ENCODE data around the gene JAK3. TPM values are rescaled to one million over a fixed set of nuclear protein-coding genes. Genes with fewer than 3 reads are reported as not detected.
A peak's percentile ranks its signal among the peaks of the same experiment; 100 is the strongest.

Gene JAK3
- total RNA-seq, 1 experiment from 2014 or later: 5.7 TPM

DNA sequence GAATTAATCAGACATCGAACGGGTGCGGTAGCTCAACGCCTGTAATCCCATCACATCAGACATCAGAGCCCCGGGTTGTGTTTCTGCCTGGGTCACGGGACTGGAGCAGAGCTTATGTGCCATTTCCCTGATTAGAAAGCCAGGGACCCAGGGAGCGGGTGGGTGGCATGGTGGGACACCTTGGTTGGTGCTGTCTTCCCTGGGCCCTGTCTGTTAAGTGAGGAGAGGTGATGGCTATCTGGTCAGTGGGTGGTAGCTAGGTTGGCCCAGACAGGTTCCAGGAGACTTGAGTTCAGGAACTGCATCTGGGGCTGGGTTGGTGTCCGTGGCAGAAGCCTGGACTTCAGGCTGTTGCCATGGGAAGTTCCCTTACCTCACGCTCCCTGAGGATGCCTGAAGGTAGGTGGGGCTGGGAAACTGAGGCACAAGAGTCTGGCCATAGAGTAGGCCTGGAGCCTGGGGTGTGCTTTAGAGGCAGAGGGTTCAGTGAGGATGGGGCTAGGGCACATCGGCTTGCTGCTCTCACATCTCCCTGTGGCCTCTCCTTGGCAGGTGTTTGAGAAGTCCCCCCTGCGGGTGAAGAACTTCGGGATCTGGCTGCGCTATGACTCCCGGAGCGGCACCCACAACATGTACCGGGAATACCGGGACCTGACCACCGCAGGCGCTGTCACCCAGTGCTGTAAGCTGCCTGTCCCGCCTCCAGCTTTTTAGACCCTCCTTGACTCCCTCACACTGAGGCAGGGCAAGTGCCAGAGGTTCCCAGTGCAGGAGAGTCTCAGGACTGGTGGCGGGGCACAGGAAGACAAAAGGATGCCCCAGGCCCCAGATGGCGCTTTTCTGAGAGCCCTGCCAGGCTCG is 14.0 kb upstream of the JAK3 start:
- peaks cover 41% of the 10 kb centered on the region for H3K36me3 ChIP-seq (ENCODE audit: insufficient read depth, low read length)
- DNase-seq: no peak
- H3K4me3 ChIP-seq (ENCODE audit: low read length): peak overlapping the region; percentile 95
- no peak overlapping the region for H3K27ac ChIP-seq (ENCODE audit: low read length)
- H3K27me3 ChIP-seq (ENCODE audit: low read length): no peaks in the 10 kb centered on the region
- H4K20me1 ChIP-seq (ENCODE audit: insufficient read depth, low read depth, low read length): peaks cover 46% of the 10 kb centered on the region
- peaks cover 25% of the 10 kb centered on the region for H3K79me2 ChIP-seq (ENCODE audit: low read length)
- H3K9me2 ChIP-seq (replicated peaks; ENCODE audit: insufficient read depth, low read length): no peaks in the 10 kb centered on the region
- H3K4me2 ChIP-seq (ENCODE audit: low read depth, low read length, poor library complexity, severe bottlenecking): peak overlapping the region; percentile 81
- H3K9me3 ChIP-seq (ENCODE audit: low read length): no peaks in the 10 kb centered on the region
- peaks cover 17% of the 10 kb centered on the region for H3K4me1 ChIP-seq (ENCODE audit: low read length)
- H3K9ac ChIP-seq (ENCODE audit: low read length): peak overlapping the region; percentile 97; the same call in 1 of the 2 replicates
- H2AFZ ChIP-seq (ENCODE audit: low read length): no peak overlapping the region

DNA sequence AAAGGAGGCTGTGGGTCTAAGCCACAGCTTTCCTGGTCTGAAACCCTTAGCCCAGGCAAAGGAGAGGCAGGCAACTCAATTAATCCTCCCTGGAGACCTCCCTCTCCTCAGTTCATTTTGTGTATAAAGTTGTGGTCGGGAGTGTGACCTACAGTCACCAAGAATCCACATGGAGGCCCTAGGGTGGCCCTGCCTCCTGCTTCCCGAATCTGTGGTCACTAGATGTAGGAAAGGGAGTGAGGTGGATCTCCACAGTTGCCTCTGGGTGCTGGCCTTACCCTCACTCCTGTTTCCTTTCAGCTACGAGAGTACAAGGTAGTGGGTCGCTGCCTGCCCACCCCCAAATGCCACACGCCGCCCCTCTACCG is 13.2 kb upstream of the JAK3 start:
- no peaks in the 10 kb centered on the region for H3K9me2 ChIP-seq (replicated peaks; ENCODE audit: insufficient read depth, low read length)
- no peaks in the 10 kb centered on the region for H3K9me3 ChIP-seq (ENCODE audit: low read length)
- peaks cover 25% of the 10 kb centered on the region for H3K79me2 ChIP-seq (ENCODE audit: low read length)
- H3K36me3 ChIP-seq (ENCODE audit: insufficient read depth, low read length): peaks cover 41% of the 10 kb centered on the region
- H3K27ac ChIP-seq (ENCODE audit: low read length): peak overlapping the region; percentile 62
- H3K4me3 ChIP-seq (ENCODE audit: low read length): peak overlapping the region; percentile 95
- H3K9ac ChIP-seq (ENCODE audit: low read length): peak overlapping the region; percentile 97
- H2AFZ ChIP-seq (ENCODE audit: low read length): no peak overlapping the region
- no peaks in the 10 kb centered on the region for H3K27me3 ChIP-seq (ENCODE audit: low read length)
- H4K20me1 ChIP-seq (ENCODE audit: insufficient read depth, low read depth, low read length): peaks cover 46% of the 10 kb centered on the region
- H3K4me1 ChIP-seq (ENCODE audit: low read length): peaks cover 17% of the 10 kb centered on the region
- peak overlapping the region; percentile 81 for H3K4me2 ChIP-seq (ENCODE audit: low read depth, low read length, poor library complexity, severe bottlenecking)
- peak; percentile 42 for DNase-seq

DNA sequence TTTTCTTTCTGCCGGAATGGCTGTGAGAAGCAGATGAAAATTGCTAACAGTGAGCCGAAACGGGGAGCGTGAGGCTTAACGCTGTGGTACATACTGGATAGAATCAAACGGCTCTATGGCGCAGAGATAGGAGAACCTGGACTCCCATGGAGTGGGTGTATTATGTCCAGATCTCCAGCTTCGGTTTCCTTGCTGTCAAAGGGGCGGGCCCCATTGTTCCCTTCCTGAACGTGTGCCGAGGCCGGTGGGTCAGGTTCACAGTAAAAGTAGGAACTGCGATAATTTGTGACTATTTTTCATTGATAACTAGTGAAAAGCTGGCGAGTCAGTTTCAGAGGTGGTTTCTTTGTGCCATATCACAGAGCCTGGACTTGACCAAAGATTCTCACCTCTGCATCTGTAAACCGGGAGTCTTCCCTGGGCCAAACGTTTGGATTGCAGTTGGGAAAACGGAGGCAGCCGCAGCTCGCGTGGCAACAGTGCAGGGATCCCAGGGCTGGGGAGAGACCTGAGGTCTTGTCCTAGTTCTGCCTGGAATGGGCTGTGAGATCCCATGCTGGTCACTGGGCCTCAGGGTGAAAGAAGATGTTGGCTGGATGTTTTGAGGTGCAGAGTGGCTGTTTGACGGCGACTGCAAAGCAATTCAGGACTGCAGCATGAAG is 12.7 kb upstream of the JAK3 start:
- H3K27me3 ChIP-seq (ENCODE audit: low read length): no peaks in the 10 kb centered on the region
- peak; percentile 58 for DNase-seq
- H3K27ac ChIP-seq (ENCODE audit: low read length): peak overlapping the region; percentile 62
- no peaks in the 10 kb centered on the region for H3K9me2 ChIP-seq (replicated peaks; ENCODE audit: insufficient read depth, low read length)
- H4K20me1 ChIP-seq (ENCODE audit: insufficient read depth, low read depth, low read length): peaks cover 42% of the 10 kb centered on the region
- H3K9me3 ChIP-seq (ENCODE audit: low read length): no peaks in the 10 kb centered on the region
- H3K4me3 ChIP-seq (ENCODE audit: low read length): peak overlapping the region; percentile 95
- peak overlapping the region; percentile 81 for H3K4me2 ChIP-seq (ENCODE audit: low read depth, low read length, poor library complexity, severe bottlenecking)
- peaks cover 41% of the 10 kb centered on the region for H3K36me3 ChIP-seq (ENCODE audit: insufficient read depth, low read length)
- H3K79me2 ChIP-seq (ENCODE audit: low read length): peaks cover 25% of the 10 kb centered on the region
- peaks cover 17% of the 10 kb centered on the region for H3K4me1 ChIP-seq (ENCODE audit: low read length)
- H2AFZ ChIP-seq (ENCODE audit: low read length): no peak overlapping the region
- peak overlapping the region; percentile 97 for H3K9ac ChIP-seq (ENCODE audit: low read length)

DNA sequence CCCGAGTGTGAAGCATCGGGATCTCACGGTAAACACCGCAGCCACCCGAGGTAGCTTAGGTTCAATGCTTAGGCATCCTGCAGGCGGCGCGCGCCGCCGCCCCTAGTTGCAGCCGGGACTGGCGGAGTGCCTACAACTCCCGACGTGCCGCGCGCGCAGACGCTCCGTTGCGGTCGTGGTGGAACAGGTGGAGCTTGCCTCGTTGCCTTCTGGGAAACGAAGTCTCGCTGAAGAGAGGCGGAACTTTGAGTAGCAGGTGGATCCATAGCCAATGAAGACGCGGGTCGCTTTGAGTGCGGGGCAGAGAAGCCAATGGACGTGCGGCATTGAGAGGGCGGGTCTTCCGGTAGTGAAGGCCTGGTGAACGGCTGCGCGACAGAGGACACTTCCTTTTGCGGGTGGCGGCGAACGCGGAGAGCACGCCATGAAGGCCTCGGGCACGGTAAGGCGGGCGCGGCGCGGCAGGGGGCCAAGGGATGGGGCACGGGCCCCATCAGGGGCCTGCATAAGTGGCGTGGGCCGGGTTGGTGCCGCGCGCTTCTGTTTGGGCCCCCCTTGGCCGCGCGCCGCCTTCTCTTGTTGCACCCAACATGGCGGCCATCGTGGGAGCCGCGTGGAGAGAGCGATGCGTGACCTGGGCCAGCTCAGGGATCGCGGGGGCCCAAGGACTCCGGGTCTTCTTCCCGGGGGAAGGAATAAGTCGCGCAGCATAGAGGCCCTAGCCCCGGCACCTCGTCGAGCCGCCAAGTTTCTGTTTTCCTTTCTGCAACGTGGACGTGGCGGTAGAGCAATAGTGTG is 11.9 kb upstream of the JAK3 start, which contains the start of gene RPL18A:
TSS of gene RPL18A (plus strand) at position 378 of the 798 bp plus-strand sequence. CDS start at position 425, 47 bp downstream.
- Histone ChIP-seq H2AFZ (ENCODE audit: low read length) (peak within 1 kb of the TSS; percentile 95), H3K4me3 (ENCODE audit: low read length) (peak within 1 kb of the TSS; percentile 95), H3K9me3 (ENCODE audit: low read length) (no peaks in the 10 kb centered on the region), H4K20me1 (ENCODE audit: insufficient read depth, low read depth, low read length) (peaks cover 42% of the 10 kb centered on the region), H3K27me3 (ENCODE audit: low read length) (no peaks in the 10 kb centered on the region), H3K9ac (ENCODE audit: low read length) (peak within 1 kb of the TSS; percentile 97), H3K36me3 (ENCODE audit: insufficient read depth, low read length) (peaks cover 41% of the 10 kb centered on the region), H3K27ac (ENCODE audit: low read length) (peak within 1 kb of the TSS; percentile 62), H3K4me2 (ENCODE audit: low read depth, low read length, poor library complexity, severe bottlenecking) (peak within 1 kb of the TSS; percentile 92), H3K79me2 (ENCODE audit: low read length) (peaks cover 25% of the 10 kb centered on the region), H3K4me1 (ENCODE audit: low read length) (peaks cover 17% of the 10 kb centered on the region), H3K9me2 (replicated peaks; ENCODE audit: insufficient read depth, low read length) (no peaks in the 10 kb centered on the region)
- peak; percentile 100 for DNase-seq

DNA sequence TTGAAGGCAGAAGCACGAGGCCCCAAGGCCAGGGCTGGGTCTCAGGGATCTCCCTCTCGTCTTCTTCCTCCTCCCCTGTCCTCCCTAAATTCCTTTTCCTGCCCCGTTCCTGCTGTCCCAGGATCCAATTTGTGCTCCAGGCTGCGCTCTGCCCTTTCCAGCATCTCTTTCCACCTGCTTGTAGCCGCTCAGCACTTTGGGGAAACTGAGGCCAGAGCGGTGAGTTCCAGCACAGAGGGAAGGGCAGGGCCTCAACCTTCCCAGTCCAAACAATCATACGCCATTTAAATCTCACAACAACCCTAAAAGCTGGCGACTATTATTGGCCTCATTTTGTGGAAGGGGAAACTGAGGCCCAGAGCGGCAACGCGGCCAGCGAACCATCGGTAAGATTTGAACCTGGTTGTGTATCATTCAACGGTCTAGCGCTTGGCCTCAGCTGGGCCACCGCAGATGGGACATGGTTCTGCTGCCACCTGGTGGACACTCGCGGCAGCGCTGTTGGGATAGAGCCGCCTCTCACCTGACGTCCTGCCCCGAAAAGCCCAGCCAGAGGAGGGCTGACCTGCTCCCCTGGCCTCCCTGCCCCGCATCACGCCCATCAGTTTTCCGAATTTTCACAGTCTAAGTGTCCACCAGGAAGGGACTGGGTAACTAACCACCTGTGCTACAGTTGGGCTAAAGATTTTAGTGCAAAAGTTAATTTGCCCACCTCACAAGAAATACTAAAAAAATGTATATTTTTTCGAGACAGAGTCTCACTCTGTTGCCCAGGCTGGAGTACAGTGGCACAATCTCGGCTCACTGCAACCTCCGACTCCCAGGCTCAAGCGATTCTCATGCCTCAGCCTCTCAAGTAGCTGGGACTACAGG is 7.7 kb upstream of the JAK3 start:
- Histone ChIP-seq H3K27me3 (ENCODE audit: low read length) (no peaks in the 10 kb centered on the region), H3K79me2 (ENCODE audit: low read length) (peaks cover 8% of the 10 kb centered on the region), H3K9ac (ENCODE audit: low read length) (no peak overlapping the region), H3K9me2 (replicated peaks; ENCODE audit: insufficient read depth, low read length) (no peaks in the 10 kb centered on the region), H3K9me3 (ENCODE audit: low read length) (no peaks in the 10 kb centered on the region), H3K27ac (ENCODE audit: low read length) (no peak overlapping the region), H3K4me1 (ENCODE audit: low read length) (peaks cover 7% of the 10 kb centered on the region), H3K36me3 (ENCODE audit: insufficient read depth, low read length) (peaks cover 5% of the 10 kb centered on the region), H4K20me1 (ENCODE audit: insufficient read depth, low read depth, low read length) (peaks cover 5% of the 10 kb centered on the region), H3K4me2 (ENCODE audit: low read depth, low read length, poor library complexity, severe bottlenecking) (no peak overlapping the region), H3K4me3 (ENCODE audit: low read length) (no peak overlapping the region), H2AFZ (ENCODE audit: low read length) (no peak overlapping the region)
- peak; percentile 93 for DNase-seq

DNA sequence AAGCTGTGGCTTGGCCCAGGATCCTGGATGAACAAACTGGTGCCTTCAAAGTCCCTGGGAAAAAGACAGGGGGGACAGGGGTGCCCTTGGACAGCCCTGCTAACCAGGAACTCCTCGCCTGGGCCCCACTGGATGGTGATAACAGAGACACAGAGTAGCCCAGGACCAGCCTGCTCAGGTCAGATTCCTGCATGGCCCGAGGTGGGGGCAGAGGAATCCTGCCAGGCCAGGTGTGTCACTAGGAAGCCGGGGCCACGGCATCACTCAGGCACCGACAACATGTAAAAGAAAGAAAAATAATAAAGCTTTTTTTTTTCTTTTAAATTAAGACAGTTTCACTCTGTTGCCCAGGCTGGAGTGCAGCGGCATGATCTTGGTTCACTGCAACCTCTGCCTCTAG is 6.3 kb upstream of the JAK3 start:
- Histone ChIP-seq H3K27ac (ENCODE audit: low read length) (no peak overlapping the region), H3K4me3 (ENCODE audit: low read length) (no peak overlapping the region), H4K20me1 (ENCODE audit: insufficient read depth, low read depth, low read length) (no peaks in the 10 kb centered on the region), H3K9me3 (ENCODE audit: low read length) (no peaks in the 10 kb centered on the region), H3K36me3 (ENCODE audit: insufficient read depth, low read length) (no peaks in the 10 kb centered on the region), H3K4me1 (ENCODE audit: low read length) (peaks cover 8% of the 10 kb centered on the region), H3K79me2 (ENCODE audit: low read length) (no peaks in the 10 kb centered on the region), H2AFZ (ENCODE audit: low read length) (no peak overlapping the region), H3K9ac (ENCODE audit: low read length) (no peak overlapping the region), H3K9me2 (replicated peaks; ENCODE audit: insufficient read depth, low read length) (no peaks in the 10 kb centered on the region), H3K27me3 (ENCODE audit: low read length) (no peaks in the 10 kb centered on the region), H3K4me2 (ENCODE audit: low read depth, low read length, poor library complexity, severe bottlenecking) (no peak overlapping the region)
- peak; percentile 27 for DNase-seq

DNA sequence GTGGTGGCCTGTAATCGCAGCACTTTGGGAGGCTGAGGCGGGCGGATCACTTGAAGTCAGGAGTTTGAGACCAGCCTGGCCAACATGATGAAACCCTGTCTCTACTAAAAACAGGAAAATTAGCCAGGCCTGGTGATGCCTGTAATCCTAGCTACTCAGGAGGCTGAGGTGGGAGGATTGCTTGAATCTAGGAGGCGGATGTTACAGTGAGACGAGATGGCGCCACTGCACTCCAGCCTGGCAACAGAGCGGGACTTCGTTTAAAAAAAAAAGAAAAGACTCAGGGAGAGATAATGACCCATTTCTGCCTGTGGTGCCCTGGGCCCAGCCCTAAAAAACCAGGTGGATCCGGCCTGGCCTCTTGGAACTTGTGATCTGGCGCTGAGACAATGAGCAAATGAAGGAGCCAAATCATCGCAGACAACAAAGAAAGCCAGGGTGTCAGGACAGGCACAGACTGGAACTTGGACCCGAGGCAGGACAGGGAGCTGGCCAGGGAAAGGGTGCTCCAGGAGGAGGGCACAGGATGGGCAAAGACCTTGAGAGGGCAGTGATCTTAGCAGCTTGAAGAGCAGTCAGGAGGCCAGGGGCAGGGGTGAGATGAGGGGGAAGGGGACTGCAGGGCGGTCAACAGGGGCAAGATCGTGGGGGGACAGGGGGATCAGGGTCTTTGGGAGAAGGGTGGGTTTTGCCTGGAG is 962 bp upstream of the JAK3 start:
- no peak overlapping the region for H3K27ac ChIP-seq (ENCODE audit: low read length)
- no peaks in the 10 kb centered on the region for H3K27me3 ChIP-seq (ENCODE audit: low read length)
- no peak overlapping the region for H3K4me2 ChIP-seq (ENCODE audit: low read depth, low read length, poor library complexity, severe bottlenecking)
- no peak overlapping the region for H2AFZ ChIP-seq (ENCODE audit: low read length)
- H3K4me3 ChIP-seq (ENCODE audit: low read length): no peak overlapping the region
- no peaks in the 10 kb centered on the region for H3K36me3 ChIP-seq (ENCODE audit: insufficient read depth, low read length)
- peaks cover 16% of the 10 kb centered on the region for H3K4me1 ChIP-seq (ENCODE audit: low read length)
- H3K79me2 ChIP-seq (ENCODE audit: low read length): no peaks in the 10 kb centered on the region
- no peak for DNase-seq
- no peaks in the 10 kb centered on the region for H3K9me2 ChIP-seq (replicated peaks; ENCODE audit: insufficient read depth, low read length)
- H3K9ac ChIP-seq (ENCODE audit: low read length): no peak overlapping the region
- no peaks in the 10 kb centered on the region for H3K9me3 ChIP-seq (ENCODE audit: low read length)
- H4K20me1 ChIP-seq (ENCODE audit: insufficient read depth, low read depth, low read length): no peaks in the 10 kb centered on the region
